ENCODE measurements around the gene KPNA4.
"Not testable (repeated sequence)": the region's sequence is repeated elsewhere in the genome, so short reads cannot be mapped to it uniquely, and the experiment has no call there.

KPNA4 gene

DNA sequence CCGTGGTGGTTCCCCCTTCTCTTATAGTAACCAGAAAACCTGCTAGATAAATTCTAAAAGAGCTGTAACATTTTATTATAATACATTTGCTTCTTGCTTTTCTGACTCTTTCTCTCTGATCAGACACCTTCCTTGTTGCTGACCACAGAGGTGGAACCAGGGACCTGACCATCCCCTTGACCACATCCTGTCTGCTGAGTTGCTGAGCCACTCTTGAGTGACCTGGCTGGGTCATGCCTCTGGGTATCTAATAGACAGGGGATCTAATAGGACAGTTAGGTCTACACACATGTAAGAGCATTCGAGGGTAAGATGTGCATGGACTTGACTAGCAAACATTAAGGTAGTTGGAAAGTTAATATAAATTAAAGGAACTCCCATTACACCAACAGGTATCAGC, 93.0 kb downstream of the KPNA4 start:
- peaks cover 21% of the 10 kb centered on the region for H3K4me1 ChIP-seq (ENCODE audit: control insufficient read depth, insufficient read depth, low read length)
- no peak overlapping the region for H3K4me3 ChIP-seq (ENCODE audit: low read length)
- no peaks in the 10 kb centered on the region for H3K27me3 ChIP-seq (replicated peaks; ENCODE audit: control insufficient read depth, insufficient read depth, low read length)
- H3K36me3 ChIP-seq (ENCODE audit: control insufficient read depth, insufficient read depth, low read length, severe bottlenecking), result no peaks in the 10 kb centered on the region
- H3K9me3 ChIP-seq (ENCODE audit: control insufficient read depth, low read length), result peaks cover 13% of the 10 kb centered on the region
- DNase-seq (ENCODE audit: low read depth), result no peak
- H3K9ac ChIP-seq (ENCODE audit: low read length), result no peak overlapping the region

DNA sequence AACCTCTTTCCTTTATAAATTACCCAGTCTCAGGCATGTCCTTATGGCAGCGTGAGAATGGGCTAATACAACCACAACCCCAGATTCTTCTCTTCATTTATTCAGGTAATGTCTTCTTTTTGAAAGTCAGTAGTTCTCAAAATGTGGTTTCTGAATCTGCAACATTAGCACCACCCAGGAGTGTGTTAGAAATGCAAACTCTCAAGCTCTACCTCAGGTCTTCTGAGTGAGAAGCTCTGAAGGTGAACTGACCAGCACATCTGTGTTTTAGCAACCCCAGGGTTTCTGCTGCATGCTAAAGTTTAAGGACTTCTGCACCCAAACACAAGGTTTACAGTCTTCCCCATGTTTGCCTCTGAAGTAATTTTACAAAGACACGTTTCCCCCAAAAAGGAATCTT, 93.5 kb downstream of the KPNA4 start:
- DNase-seq (ENCODE audit: low read depth), result no peak
- Histone ChIP-seq H3K9ac (ENCODE audit: low read length) (no peak overlapping the region), H3K36me3 (ENCODE audit: control insufficient read depth, insufficient read depth, low read length, severe bottlenecking) (no peaks in the 10 kb centered on the region), H3K9me3 (ENCODE audit: control insufficient read depth, low read length) (peaks cover 13% of the 10 kb centered on the region), H3K27me3 (replicated peaks; ENCODE audit: control insufficient read depth, insufficient read depth, low read length) (no peaks in the 10 kb centered on the region), H3K4me1 (ENCODE audit: control insufficient read depth, insufficient read depth, low read length) (peaks cover 19% of the 10 kb centered on the region), H3K4me3 (ENCODE audit: low read length) (no peak overlapping the region)

DNA sequence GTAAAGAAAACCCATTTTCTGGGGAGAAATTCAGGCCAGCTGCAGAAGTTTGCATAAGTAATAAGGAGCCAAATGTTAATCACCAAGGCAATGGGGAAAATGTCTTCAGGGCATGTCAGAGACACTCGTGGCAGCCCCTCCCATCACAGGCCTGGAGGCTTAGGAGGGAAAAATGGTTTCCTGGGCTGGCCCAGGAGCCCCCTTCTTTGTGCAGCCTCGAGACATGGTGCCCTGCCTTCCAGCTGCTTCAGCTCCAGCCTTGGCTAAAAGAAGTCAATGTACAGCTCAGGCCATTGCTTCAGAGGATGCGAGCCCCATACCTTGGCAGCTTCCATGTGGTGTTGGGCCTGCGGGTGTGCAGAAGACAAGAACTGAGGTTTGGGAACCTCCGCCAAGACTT, 95.2 kb downstream of the KPNA4 start:
- H3K4me1 ChIP-seq (ENCODE audit: control insufficient read depth, insufficient read depth, low read length), result peaks cover 19% of the 10 kb centered on the region
- H3K4me3 ChIP-seq (ENCODE audit: low read length), result no peak overlapping the region
- DNase-seq (ENCODE audit: low read depth), result no peak
- no peaks in the 10 kb centered on the region for H3K27me3 ChIP-seq (replicated peaks; ENCODE audit: control insufficient read depth, insufficient read depth, low read length)
- H3K9ac ChIP-seq (ENCODE audit: low read length), result no peak overlapping the region
- H3K36me3 ChIP-seq (ENCODE audit: control insufficient read depth, insufficient read depth, low read length, severe bottlenecking), result no peaks in the 10 kb centered on the region
- peaks cover 13% of the 10 kb centered on the region for H3K9me3 ChIP-seq (ENCODE audit: control insufficient read depth, low read length)

DNA sequence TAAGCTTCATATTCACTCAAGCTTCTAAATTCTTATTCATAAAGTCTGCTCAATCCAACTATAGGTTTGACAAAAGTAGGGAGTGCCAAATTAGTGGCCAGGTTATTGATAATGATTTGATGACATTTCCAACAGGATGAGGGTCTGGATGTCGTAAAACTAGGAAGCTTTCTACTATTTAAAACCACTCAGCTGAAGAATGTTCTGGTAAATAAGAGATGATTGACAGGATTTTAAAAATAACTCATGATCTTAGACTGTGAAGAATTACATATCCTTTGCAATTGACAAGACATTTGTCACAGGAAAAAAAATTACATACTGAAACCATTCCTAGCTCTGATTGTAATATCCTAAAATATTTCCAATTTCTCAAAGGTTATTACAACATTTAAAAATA, 100.4 kb downstream of the KPNA4 start:
- Histone ChIP-seq H3K4me1 (ENCODE audit: control insufficient read depth, insufficient read depth, low read length) (no peaks in the 10 kb centered on the region), H3K27me3 (replicated peaks; ENCODE audit: control insufficient read depth, insufficient read depth, low read length) (no peaks in the 10 kb centered on the region), H3K9ac (ENCODE audit: low read length) (no peak overlapping the region), H3K9me3 (ENCODE audit: control insufficient read depth, low read length) (no peaks in the 10 kb centered on the region), H3K4me3 (ENCODE audit: low read length) (no peak overlapping the region), H3K36me3 (ENCODE audit: control insufficient read depth, insufficient read depth, low read length, severe bottlenecking) (no peaks in the 10 kb centered on the region)
- DNase-seq (ENCODE audit: low read depth), result no peak

DNA sequence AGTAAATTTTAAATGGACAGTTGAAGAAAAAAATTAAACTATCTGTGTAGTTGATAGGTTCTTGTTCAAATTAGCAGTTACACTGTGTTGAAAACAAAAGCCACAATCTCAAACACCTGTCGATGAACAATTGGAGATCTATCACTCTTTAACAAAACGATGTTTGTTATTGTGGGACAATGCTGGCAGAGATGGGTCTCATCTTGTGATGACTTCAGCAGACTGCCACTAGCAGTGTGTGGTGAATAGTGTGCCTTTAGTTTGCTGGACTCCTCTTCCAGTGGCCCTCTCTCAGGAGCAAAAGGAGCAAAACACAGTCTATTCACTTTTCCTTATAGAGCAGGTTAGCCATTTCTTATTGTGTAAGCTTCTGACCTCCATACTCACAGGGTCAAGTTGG, 101.0 kb downstream of the KPNA4 start:
- Histone ChIP-seq H3K36me3 (ENCODE audit: control insufficient read depth, insufficient read depth, low read length, severe bottlenecking) (no peaks in the 10 kb centered on the region), H3K4me3 (ENCODE audit: low read length) (no peak overlapping the region)
- no peak for DNase-seq (ENCODE audit: low read depth)

DNA sequence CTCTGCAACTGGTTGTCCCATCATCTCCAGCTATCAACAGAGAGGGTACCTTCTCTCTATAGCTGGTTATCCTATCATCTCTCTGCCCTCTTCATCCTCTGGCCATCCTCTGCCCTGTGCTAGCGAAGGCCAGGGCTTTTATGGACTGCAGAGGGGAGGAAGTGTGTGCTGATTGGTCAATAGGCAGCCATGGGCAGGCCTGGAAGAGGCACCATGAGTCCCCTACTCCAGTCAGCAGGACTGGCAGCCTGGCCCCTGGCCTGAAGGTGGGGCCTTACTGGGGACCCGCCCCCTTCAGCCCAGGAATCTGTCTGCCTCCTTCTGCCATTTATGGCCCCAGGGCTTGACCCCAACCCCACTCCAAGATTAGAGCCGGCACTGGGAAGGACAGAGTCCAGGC, 105.3 kb downstream of the KPNA4 start:
- H3K9me3 ChIP-seq (ENCODE audit: control insufficient read depth, low read length), result no peaks in the 10 kb centered on the region
- no peak overlapping the region for H3K9ac ChIP-seq (ENCODE audit: low read length)
- no peaks in the 10 kb centered on the region for H3K36me3 ChIP-seq (ENCODE audit: control insufficient read depth, insufficient read depth, low read length, severe bottlenecking)
- DNase-seq (ENCODE audit: low read depth), result no peak
- no peak overlapping the region for H3K4me3 ChIP-seq (ENCODE audit: low read length)
- H3K27me3 ChIP-seq (replicated peaks; ENCODE audit: control insufficient read depth, insufficient read depth, low read length), result no peaks in the 10 kb centered on the region
- no peaks in the 10 kb centered on the region for H3K4me1 ChIP-seq (ENCODE audit: control insufficient read depth, insufficient read depth, low read length)

More for the DNA sequence above, 101.0 kb downstream of the KPNA4 start:
- Histone ChIP-seq H3K4me1 (ENCODE audit: control insufficient read depth, insufficient read depth, low read length) (no peaks in the 10 kb centered on the region), H3K9ac (ENCODE audit: low read length) (no peak overlapping the region), H3K9me3 (ENCODE audit: control insufficient read depth, low read length) (no peaks in the 10 kb centered on the region), H3K27me3 (replicated peaks; ENCODE audit: control insufficient read depth, insufficient read depth, low read length) (no peaks in the 10 kb centered on the region)

DNA sequence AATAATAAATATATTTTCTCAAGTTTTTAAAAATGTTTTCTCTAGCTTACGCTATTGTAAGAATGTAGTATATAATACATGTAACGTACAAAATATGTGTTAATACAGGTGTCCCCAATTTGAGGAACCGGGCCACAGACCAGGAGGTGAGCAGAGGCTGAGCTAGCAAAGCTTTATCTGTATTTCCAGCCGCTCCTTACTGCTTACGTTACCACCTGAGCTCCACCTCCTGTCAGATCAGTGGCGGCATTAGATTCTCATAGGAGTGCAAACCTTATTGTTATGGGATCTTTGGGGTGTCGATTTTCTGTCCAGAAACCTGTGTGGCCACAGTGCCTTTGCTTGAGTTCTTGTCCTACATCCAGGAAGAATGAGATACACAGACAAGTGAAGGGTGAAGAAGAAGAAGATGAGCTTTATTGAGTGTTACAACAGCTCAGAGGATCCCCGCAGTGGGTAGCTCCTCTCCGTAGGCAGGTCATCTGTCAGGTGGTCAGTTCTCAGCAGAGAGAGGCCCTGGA, 105.9 kb downstream of the KPNA4 start:
- Histone ChIP-seq H3K27me3 (replicated peaks; ENCODE audit: control insufficient read depth, insufficient read depth, low read length) (no peaks in the 10 kb centered on the region), H3K9me3 (ENCODE audit: control insufficient read depth, low read length) (no peaks in the 10 kb centered on the region), H3K9ac (ENCODE audit: low read length) (no peak overlapping the region), H3K36me3 (ENCODE audit: control insufficient read depth, insufficient read depth, low read length, severe bottlenecking) (no peaks in the 10 kb centered on the region), H3K4me1 (ENCODE audit: control insufficient read depth, insufficient read depth, low read length) (no peaks in the 10 kb centered on the region), H3K4me3 (ENCODE audit: low read length) (no peak overlapping the region)
- no peak for DNase-seq (ENCODE audit: low read depth)

DNA sequence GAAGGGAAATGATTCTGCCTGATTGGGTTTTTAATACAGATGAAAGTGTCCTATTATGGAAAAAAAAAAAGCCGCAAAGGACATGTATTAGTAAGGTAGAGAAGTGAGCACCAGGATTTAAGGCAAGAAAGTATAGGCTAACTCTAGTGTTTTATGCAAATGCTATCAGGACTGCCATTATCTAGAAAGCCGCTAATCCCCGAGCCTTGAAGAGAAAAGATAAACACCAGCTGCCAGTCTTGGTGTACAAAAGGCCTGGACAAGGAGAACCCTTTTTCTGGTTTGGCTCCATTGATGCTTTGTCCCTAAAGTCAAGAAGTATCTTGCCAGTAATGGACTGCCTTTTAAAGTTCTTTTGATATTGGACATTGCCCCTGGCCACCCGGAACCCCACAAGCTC, 107.2 kb downstream of the KPNA4 start:
- Histone ChIP-seq H3K4me3 (ENCODE audit: low read length) (no peak overlapping the region), H3K27me3 (replicated peaks; ENCODE audit: control insufficient read depth, insufficient read depth, low read length) (no peaks in the 10 kb centered on the region), H3K4me1 (ENCODE audit: control insufficient read depth, insufficient read depth, low read length) (no peaks in the 10 kb centered on the region), H3K9me3 (ENCODE audit: control insufficient read depth, low read length) (no peaks in the 10 kb centered on the region), H3K9ac (ENCODE audit: low read length) (no peak overlapping the region), H3K36me3 (ENCODE audit: control insufficient read depth, insufficient read depth, low read length, severe bottlenecking) (no peaks in the 10 kb centered on the region)
- DNase-seq (ENCODE audit: low read depth), result no peak

DNA sequence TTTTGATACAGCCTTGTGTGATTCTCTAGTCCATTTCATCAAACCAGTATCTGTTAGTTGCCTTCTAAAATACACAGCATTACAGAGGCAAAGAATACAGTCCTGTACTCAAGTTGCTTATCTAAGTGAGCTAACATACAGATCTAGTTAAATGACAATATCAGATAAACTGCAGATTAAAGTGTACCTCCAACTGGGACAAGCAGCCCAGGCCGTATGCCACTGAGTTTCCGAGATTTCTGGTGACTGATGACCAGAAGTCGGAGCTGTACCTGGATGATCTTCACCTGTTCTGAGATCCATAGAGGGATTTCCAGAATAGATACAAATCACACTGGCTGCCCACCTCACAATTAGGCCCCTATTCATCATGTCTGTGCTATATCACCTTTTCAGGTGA, 109.5 kb downstream of the KPNA4 start:
- no peaks in the 10 kb centered on the region for H3K9me3 ChIP-seq (ENCODE audit: control insufficient read depth, low read length)
- no peaks in the 10 kb centered on the region for H3K36me3 ChIP-seq (ENCODE audit: control insufficient read depth, insufficient read depth, low read length, severe bottlenecking)
- no peak for DNase-seq (ENCODE audit: low read depth)
- H3K9ac ChIP-seq (ENCODE audit: low read length), result no peak overlapping the region
- no peak overlapping the region for H3K4me3 ChIP-seq (ENCODE audit: low read length)
- H3K27me3 ChIP-seq (replicated peaks; ENCODE audit: control insufficient read depth, insufficient read depth, low read length), result no peaks in the 10 kb centered on the region
- H3K4me1 ChIP-seq (ENCODE audit: control insufficient read depth, insufficient read depth, low read length), result peaks cover 5% of the 10 kb centered on the region

DNA sequence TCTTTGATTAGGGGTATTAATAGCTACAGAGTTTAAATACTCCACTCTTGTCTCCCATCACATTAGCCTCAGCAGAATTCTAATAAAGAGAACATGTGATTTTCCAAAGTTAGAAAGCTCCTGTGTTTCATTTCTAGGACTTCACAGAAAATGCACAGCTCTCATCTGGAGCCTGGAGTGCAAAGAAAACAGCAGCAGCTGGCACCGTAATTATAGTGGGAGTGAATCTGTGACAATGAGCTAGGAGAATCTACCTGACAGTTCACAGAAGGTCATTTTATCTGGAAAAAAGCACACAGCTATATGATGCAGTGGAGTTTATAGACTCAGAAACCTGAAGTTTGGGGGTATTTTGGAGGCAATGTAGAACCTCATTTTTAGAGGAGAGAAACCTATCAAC, 110.4 kb downstream of the KPNA4 start:
- H3K9ac ChIP-seq (ENCODE audit: low read length), result no peak overlapping the region
- no peaks in the 10 kb centered on the region for H3K27me3 ChIP-seq (replicated peaks; ENCODE audit: control insufficient read depth, insufficient read depth, low read length)
- peaks cover 13% of the 10 kb centered on the region for H3K4me1 ChIP-seq (ENCODE audit: control insufficient read depth, insufficient read depth, low read length)

DNA sequence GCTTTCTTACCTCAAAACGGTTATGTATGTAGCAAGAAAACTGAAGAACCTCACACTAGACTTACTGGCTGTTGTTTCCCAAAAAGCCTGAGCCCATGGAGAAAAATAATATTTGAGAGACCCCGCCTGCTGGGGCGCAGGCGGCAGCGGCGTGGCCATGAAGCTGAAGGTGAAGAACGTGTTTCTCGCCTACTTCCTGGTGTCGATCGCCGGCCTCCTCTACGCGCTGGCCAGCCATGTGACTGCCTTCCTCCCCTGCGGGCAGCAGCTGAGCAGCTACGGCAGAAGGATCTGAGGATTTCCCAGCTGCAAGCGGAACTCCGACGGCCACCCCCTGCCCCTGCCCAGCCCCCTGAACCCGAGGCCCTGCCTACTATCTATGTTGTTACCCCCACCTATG, 113.1 kb downstream of the KPNA4 start:
- H3K9me3 ChIP-seq (ENCODE audit: control insufficient read depth, low read length); H3K27me3 ChIP-seq (replicated peaks; ENCODE audit: control insufficient read depth, insufficient read depth, low read length); H3K9ac ChIP-seq (ENCODE audit: low read length); DNase-seq (ENCODE audit: low read depth); H3K4me3 ChIP-seq (ENCODE audit: low read length); H3K36me3 ChIP-seq (ENCODE audit: control insufficient read depth, insufficient read depth, low read length, severe bottlenecking): not testable (repeated sequence)
- H3K4me1 ChIP-seq (ENCODE audit: control insufficient read depth, insufficient read depth, low read length), result peaks cover 34% of the 10 kb centered on the region

More for the DNA sequence above, 110.4 kb downstream of the KPNA4 start:
- no peak overlapping the region for H3K4me3 ChIP-seq (ENCODE audit: low read length)
- DNase-seq (ENCODE audit: low read depth), result no peak
- H3K36me3 ChIP-seq (ENCODE audit: control insufficient read depth, insufficient read depth, low read length, severe bottlenecking), result no peaks in the 10 kb centered on the region
- H3K9me3 ChIP-seq (ENCODE audit: control insufficient read depth, low read length), result no peaks in the 10 kb centered on the region

DNA sequence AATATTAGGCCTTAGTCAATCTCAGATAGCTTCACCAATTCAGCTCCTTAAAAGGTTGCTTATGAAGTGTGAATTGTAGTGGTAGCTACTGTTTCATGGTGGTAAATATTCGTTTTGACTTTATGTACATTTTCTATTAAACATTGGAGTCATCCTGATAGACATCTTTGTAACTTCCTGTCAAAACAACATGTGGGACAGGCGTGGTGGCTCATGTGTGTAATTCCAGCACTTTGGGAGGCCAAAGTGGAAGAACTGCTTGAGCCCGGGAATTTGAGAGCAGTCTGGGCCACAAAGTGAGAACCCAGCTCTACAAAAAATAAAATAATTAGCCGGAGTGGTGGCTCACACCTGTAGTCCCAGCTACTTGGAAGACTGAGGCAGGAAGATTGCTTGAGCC, 113.8 kb downstream of the KPNA4 start:
- Histone ChIP-seq H3K4me3 (ENCODE audit: low read length) (no peak overlapping the region), H3K36me3 (ENCODE audit: control insufficient read depth, insufficient read depth, low read length, severe bottlenecking) (no peaks in the 10 kb centered on the region), H3K9ac (ENCODE audit: low read length) (no peak overlapping the region), H3K9me3 (ENCODE audit: control insufficient read depth, low read length) (no peaks in the 10 kb centered on the region), H3K27me3 (replicated peaks; ENCODE audit: control insufficient read depth, insufficient read depth, low read length) (no peaks in the 10 kb centered on the region), H3K4me1 (ENCODE audit: control insufficient read depth, insufficient read depth, low read length) (peaks cover 34% of the 10 kb centered on the region)
- DNase-seq (ENCODE audit: low read depth), result no peak
